GM19324 (cell line): ENCODE measurements around the gene RAB12.

Experiments used
- ATAC-seq: cut with Tn5 transposase; IDR thresholded peaks from one replicate; pipeline ENCODE4 v1.9.1; 2021; ENCODE audit warnings: mild to moderate bottlenecking, moderate library complexity; ENCODE audit not compliant: unreplicated experiment, low FRiP score

The RAB12 gene

DNA sequence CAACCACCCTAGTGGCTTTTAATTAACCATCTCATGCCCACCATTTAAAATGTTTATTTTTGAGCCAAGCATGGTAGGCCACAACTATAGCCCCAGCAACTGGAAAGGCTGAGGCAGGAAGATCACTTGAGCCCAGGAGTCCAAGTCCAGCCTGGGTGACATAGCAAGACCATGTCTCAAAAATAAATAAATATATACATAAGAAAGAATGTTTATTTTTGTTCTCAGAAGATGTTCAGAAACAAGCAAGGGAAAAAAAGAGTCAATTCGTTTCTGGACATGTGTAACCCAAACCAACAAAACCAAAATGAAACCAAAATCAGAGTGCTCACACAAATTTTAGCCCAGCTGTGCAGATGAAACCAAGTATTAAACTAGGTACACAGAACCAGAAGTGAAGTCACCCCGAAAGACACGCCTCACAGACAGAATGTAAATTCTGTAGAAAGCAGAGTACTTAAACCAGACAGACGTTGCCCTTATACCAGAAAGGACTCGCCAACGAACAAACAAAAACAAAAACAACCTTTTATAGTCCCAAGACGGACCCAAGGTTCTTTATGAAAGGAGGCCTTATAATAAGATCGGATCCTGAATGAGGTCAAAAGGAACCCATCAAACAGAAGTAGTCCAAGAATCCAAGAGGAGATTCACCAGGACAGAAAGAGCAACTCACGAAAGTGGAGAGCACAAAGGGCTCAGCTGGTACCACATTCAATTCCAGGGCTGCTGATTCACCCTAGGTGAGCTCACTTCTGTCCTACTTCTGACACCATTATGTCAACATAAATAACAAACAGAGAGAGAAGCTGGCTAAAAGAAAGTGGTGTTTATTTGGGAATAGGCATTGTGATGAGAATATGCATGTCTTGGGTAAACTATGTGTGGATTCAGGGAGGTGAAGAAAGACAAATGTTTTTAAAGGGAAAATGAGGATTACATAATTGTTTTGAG, 64.3 kb downstream of the RAB12 start:
- peak; percentile 82 for ATAC-seq

DNA sequence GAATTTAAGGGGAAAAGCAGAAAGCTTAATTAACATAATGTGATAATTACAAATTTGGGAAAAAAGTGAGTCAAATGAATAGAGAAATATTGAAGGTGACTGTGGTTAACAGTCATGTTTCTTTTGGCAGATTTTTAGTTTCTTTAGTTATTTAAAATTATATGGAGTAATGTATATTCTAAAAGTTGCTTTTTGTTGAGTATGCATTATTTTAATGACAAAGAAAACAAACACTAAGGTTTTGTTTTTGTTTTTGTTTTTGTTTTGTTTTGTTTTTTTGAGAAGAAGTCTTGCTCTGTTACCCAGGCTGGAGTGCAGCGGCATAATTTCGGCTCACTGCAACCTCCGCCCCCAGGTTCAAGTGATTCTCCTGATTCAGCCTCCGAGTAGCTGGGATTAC, 65.8 kb downstream of the RAB12 start:
- no peak for ATAC-seq

DNA sequence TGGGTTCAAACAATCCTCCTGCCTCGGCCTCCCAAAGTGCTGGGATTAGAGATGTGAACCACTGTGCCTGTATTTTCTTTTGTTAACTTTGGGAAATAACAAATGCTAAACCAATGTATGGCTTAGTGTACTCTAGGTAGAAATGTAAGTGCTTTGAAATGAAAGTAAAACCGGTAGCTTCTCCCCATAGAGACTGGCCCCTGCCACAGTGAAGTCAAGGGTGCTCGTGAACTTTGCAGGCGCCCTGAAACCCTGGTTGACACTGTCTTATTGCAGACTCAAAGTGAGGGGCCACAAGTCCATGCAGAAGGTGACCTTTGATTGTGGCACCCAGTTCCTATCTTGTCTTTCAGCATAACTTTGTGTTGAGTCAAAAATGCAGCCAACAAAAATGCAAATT, 72.0 kb downstream of the RAB12 start:
- ATAC-seq = peak; percentile 79

DNA sequence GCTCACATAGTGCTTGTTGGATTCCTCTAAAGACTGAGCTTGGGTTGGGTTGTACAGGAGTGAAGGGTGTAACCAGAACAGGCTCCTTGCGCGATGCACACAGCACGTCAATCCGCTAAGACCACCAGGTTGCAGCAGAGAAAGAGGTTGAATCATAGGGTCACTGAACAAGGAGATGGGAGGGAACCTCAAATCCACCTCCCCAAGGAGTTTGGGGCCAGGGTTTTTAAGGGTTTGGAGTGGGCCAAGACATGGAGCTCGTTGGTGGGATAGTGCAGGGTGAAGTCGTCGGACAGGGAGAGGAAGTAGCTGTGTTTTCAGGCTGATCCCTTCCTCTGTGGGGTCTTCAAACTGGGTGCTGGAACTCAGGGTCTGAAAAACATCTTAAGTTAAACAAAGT, 75.3 kb downstream of the RAB12 start:
- ATAC-seq = no peak

DNA sequence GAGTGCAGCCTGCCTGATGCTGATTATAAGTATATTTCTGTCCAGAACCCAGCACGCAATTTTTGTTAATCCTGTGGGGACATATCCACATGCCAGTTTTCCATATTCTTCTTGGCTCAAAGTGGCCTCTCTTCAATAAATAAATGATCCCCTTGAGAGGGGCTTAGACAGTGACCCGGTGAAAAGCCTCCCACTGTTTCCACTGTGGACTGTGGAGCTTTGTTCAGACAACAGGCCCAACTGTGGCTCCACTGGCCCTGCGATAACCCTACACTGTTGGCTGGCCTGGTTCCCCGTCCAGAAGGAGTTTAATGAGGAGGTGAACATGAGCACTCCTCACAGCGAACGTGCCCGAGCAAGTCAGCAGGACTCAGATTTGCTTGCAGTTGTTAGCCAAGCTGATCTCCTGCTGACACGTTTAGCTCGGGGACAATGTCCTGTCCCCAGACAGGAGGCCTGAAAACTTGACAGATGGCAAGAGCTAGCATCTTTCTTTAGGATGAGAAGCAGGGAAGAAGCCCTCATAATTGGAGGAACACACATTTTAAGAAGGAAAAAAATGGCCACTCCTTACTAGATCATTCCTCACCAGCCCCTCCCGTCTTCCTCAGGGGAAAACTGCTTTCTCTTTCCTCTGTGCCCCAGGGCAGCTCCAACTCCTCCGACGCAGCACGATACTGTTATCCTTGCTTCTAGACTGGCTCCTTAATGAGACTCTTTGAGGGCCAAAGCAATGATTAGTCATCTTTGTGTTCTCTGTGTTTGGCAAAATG, 76.1 kb downstream of the RAB12 start:
- ATAC-seq = no peak

DNA sequence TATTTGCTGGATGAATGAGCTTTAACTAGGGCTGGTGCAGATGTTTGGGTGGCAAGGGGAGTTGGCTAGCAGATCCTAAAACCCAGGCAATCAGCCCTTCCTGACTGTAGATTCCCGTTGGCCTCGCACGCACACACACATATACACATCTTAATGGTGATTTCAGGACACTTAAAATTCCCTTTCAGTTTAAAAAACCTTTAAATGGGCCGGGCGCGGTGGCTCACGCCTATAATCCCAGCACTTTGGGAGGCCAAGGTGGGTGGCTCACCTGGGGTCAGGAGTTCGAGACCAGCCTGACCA, 76.6 kb downstream of the RAB12 start:
- no peak for ATAC-seq

DNA sequence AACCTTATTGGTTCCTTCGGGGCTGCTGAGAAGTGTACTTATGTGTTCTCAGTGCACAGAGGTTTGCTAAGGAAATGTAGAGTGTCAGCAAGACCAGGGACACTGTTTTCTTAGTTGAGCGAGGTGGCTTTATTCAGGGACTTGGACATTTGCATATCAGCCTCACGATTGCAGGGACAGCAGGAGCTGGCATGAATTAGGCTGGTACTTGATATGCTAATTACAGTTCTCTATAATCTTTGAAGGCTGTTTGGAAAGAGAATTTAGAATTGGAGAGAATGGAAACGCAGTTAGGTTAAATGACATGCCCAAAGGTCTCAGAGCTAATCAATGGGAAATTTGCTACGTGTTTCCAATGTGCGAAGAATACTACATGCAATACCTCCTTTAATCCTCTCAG, 77.4 kb downstream of the RAB12 start:
- ATAC-seq = no peak

DNA sequence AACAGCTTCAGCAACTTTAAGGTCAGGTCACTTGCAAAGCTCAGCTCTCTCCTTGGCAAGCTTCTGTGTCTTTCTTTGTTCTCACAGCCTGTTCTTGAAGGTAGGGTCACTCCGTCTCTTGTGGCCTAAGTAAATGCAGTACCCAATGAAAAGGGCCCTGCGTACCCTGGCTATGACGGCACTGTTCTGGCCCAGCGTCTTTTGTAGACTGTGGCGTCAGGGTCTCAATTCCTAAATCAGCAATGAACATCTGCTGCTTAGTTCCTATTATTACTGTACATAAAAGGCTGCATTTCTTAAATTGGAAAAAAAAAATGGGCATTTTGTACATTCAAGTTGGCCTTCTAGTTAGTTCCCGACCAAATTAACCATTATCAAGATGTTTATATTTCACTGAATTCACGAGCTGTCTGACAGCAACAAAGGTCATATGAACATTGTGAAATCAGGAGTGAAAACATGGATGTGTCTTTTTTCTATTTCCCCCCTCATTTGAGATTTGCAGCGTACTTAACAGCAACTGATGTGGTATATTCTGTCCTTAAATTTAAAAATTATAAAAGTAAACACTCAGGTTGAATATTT, 79.1 kb downstream of the RAB12 start:
- ATAC-seq = no peak

DNA sequence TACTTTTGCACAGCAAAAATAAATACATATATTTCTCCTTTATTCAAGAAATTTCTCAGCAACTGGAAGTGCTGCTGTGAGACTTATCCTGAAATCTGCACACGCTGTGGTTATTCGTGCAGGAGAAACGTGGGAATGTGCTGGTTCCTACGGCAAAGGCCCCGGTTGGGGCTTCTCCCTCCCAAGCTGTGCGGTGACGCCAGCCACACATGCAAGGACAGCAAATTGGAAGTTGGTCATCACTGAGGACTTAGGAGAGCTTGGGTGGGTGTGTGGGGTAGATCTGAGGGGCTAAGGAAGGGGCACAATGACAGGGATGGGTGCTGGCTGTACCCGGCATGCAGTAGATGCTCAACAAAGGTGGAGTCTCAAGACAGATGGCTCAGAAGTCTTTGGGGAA, 79.6 kb downstream of the RAB12 start:
- ATAC-seq = no peak
